Measurements from ENCODE around the gene CAMK1D.

CAMK1D gene

DNA sequence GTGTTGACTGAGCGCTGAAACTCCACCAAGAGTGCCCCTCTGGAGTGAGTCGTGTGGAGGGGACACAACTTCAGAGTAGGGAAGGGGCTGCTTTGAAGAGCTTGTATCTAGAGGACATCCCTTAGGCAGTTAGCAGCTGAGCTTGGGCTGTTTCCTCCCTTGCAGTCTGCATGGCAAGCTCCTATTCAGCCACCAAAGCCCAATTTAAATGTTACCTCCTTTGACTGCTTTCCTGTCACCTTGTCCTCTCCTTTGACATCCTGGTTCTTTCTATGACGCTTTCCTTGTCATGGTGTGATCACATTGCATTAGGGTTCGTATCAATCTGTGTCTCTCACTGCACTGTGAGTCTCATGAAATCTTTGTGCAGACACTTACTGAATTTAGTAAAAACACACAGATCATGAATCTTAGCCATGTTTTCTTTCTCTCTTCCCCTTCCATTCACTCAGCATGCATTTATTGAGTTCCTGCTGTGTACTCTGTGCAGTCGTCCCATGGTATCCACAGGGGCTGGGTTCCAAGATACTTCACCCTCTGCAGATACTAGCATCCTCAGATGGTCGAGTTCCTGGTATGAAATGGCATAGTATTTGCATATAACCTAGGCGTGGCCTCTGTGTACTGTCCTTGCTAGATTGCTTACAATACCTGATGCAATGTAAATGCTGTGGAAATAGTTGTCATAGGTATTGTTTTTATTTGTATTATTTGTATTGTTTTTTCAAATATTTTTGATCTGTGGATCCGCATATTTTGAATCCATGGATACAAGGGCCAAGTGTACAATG is 423.6 kb downstream of the CAMK1D start:
- H3K4me3 ChIP-seq (ENCODE audit: low read depth in 1 of 2, low read length in 2 of 2): no peak overlapping the region
- H2AFZ ChIP-seq (ENCODE audit: low read depth, low read length): no peak overlapping the region
- no peaks in the 10 kb centered on the region for H3K4me1 ChIP-seq (ENCODE audit: insufficient read depth, low read length)
- no peak overlapping the region for H3K9ac ChIP-seq (ENCODE audit: low read depth, low read length)
- no peak overlapping the region for H3K27ac ChIP-seq (ENCODE audit: low read length)
- no peaks in the 10 kb centered on the region for H4K20me1 ChIP-seq (ENCODE audit: insufficient read depth, low read length)
- no peak overlapping the region for H3K4me2 ChIP-seq (ENCODE audit: insufficient read depth, low read length)
- DNase-seq (no peak), ATAC-seq (ENCODE audit: insufficient read depth, low read depth) (no peak)
- H3K27me3 ChIP-seq (ENCODE audit: insufficient read depth, low read length, poor library complexity): no peaks in the 10 kb centered on the region
- no peaks in the 10 kb centered on the region for H3K79me2 ChIP-seq (ENCODE audit: insufficient read depth, low read length)
- TF ChIP-seq, protein P1, sequence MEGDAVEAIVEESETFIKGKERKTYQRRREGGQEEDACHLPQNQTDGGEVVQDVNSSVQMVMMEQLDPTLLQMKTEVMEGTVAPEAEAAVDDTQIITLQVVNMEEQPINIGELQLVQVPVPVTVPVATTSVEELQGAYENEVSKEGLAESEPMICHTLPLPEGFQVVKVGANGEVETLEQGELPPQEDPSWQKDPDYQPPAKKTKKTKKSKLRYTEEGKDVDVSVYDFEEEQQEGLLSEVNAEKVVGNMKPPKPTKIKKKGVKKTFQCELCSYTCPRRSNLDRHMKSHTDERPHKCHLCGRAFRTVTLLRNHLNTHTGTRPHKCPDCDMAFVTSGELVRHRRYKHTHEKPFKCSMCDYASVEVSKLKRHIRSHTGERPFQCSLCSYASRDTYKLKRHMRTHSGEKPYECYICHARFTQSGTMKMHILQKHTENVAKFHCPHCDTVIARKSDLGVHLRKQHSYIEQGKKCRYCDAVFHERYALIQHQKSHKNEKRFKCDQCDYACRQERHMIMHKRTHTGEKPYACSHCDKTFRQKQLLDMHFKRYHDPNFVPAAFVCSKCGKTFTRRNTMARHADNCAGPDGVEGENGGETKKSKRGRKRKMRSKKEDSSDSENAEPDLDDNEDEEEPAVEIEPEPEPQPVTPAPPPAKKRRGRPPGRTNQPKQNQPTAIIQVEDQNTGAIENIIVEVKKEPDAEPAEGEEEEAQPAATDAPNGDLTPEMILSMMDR (IDR thresholded peaks at IDR 0.05; ENCODE audit: borderline replicate concordance, extremely low read depth, low read length, poor library complexity, severe bottlenecking): no peak
- no peak for TF ChIP-seq EZH2 (IDR thresholded peaks at IDR 0.05; ENCODE audit: borderline replicate concordance, low read depth, low read length, severe bottlenecking)
- no peaks in the 10 kb centered on the region for H3K9me3 ChIP-seq (ENCODE audit: insufficient read depth, low read length, severe bottlenecking)
- H3K36me3 ChIP-seq (ENCODE audit: insufficient read depth, low read length): no peaks in the 10 kb centered on the region

DNA sequence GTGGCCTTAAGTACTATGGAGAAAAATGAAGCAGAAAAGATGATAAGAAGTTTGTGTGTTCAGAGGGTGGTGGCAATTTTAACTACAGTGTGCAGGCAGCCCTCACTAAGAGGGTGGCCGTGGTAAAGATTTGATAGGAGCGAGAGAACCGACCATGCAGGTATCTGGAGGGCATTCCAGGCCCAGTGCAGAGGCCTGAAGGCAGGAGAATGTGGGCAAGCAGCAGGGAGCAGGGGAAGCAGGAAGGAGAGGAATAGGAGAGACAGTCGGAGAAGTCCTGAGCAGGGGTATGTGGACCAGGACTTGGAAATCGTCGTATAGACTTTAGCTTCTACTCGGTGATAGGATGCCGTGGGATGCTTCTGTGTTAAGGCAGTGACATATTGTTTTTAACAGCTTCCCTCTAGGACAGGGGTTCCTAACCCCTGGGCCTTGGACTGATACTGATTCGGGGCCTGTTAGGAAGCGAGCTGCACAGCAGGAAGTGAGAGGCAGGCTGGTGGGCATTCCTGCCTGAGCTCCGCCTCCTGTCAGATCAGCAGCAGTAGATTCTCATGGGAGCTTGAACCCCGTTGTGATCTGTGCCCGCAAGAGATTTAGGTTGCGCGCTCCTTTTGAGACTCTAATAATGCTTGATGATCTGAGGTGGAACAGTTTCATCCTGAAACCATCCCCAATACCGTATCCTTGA is 425.0 kb downstream of the CAMK1D start:
- no peak overlapping the region for H3K4me2 ChIP-seq (ENCODE audit: insufficient read depth, low read length)
- ATAC-seq (ENCODE audit: insufficient read depth, low read depth) (no peak), DNase-seq (no peak)
- no peaks in the 10 kb centered on the region for H3K79me2 ChIP-seq (ENCODE audit: insufficient read depth, low read length)
- H3K4me3 ChIP-seq (ENCODE audit: low read depth in 1 of 2, low read length in 2 of 2): no peak overlapping the region
- H2AFZ ChIP-seq (ENCODE audit: low read depth, low read length): no peak overlapping the region
- H3K9me3 ChIP-seq (ENCODE audit: insufficient read depth, low read length, severe bottlenecking): no peaks in the 10 kb centered on the region
- TF ChIP-seq, protein P1 (IDR thresholded peaks at IDR 0.05; ENCODE audit: borderline replicate concordance, extremely low read depth, low read length, poor library complexity, severe bottlenecking): no peak
- TF ChIP-seq EZH2 (IDR thresholded peaks at IDR 0.05; ENCODE audit: borderline replicate concordance, low read depth, low read length, severe bottlenecking): no peak
- H4K20me1 ChIP-seq (ENCODE audit: insufficient read depth, low read length): no peaks in the 10 kb centered on the region
- no peak overlapping the region for H3K9ac ChIP-seq (ENCODE audit: low read depth, low read length)
- H3K27ac ChIP-seq (ENCODE audit: low read length): no peak overlapping the region
- H3K4me1 ChIP-seq (ENCODE audit: insufficient read depth, low read length): no peaks in the 10 kb centered on the region
- no peaks in the 10 kb centered on the region for H3K27me3 ChIP-seq (ENCODE audit: insufficient read depth, low read length, poor library complexity)
- H3K36me3 ChIP-seq (ENCODE audit: insufficient read depth, low read length): no peaks in the 10 kb centered on the region

- DNase-seq: no peak
- TF ChIP-seq, protein P1 (IDR thresholded peaks at IDR 0.05; ENCODE audit: borderline replicate concordance, extremely low read depth, low read length, poor library complexity, severe bottlenecking): no peak
- no peak for TF ChIP-seq EZH2 (IDR thresholded peaks at IDR 0.05; ENCODE audit: borderline replicate concordance, low read depth, low read length, severe bottlenecking)
- Histone ChIP-seq H3K9ac (ENCODE audit: low read depth, low read length) (no peak overlapping the region), H3K79me2 (ENCODE audit: insufficient read depth, low read length) (no peaks in the 10 kb centered on the region), H3K4me1 (ENCODE audit: insufficient read depth, low read length) (no peaks in the 10 kb centered on the region), H4K20me1 (ENCODE audit: insufficient read depth, low read length) (no peaks in the 10 kb centered on the region), H3K4me2 (ENCODE audit: insufficient read depth, low read length) (no peak overlapping the region), H3K36me3 (ENCODE audit: insufficient read depth, low read length) (no peaks in the 10 kb centered on the region), H3K9me3 (ENCODE audit: insufficient read depth, low read length, severe bottlenecking) (no peaks in the 10 kb centered on the region), H3K27ac (ENCODE audit: low read length) (no peak overlapping the region), H3K4me3 (ENCODE audit: low read depth in 1 of 2, low read length in 2 of 2) (no peak overlapping the region), H3K27me3 (ENCODE audit: insufficient read depth, low read length, poor library complexity) (no peaks in the 10 kb centered on the region), H2AFZ (ENCODE audit: low read depth, low read length) (no peak overlapping the region)
- ATAC-seq (ENCODE audit: insufficient read depth, low read depth): no peak
Measured at GRCh38 chr10:12777840-12778585, 428.7 kb downstream of the CAMK1D start.

Measured in DND-41 (cell line).